Lower leg skin (tissue), 4 donors: Measurements from ENCODE around the gene PXK. TPM values are rescaled to one million over a fixed set of nuclear protein-coding genes. Genes with fewer than 3 reads are reported as not detected.
"Not testable (repeated sequence)": the region's sequence is repeated elsewhere in the genome, so short reads cannot be mapped to it uniquely, and the experiment has no call there.

Experiments
- DNase-seq, 2 donors: peaks; one replicate each; pipeline ENCODE4 v3.0.0-alpha.2; 2019; ENCODE audit warnings: low spot score in 2 of 2
- H3K4me3 ChIP-seq: fragments of 200-600 bp; sonication (generic); 2 replicates; pipeline ENCODE4 v1.5.1; 2017; ENCODE audit warnings: mild to moderate bottlenecking, low read depth; ENCODE audit not compliant: poor library complexity, severe bottlenecking
- POLR2A ChIP-seq, 2 donors: fragments of 450-650 bp; IDR thresholded peaks; one replicate each; pipeline ENCODE4 v1.6.1; 2016 to 2017; ENCODE audit warnings: antibody characterized with exemption in 2 of 2, mild to moderate bottlenecking in 1 of 2, moderate library complexity in 1 of 2
- WGBS, 2 donors: methylation state at CpG; one replicate each; pipeline ENCODE4 v1.1.5; 2018; 5-methylcytosine and 5-hydroxymethylcytosine counted together
- intact Hi-C: fragments of 100-400 bp; cut with DNase I; formaldehyde crosslinking; loops from one replicate; pipeline ENCODE4 v1.15.0; 2023; ENCODE audit warnings: low total_unique reads
- total RNA-seq, 4 donors: library from RNA; depleted of rRNA; stranded (reverse); fragments of >200 nt; gene quantifications; one replicate each; pipeline ENCODE4 v1.1.0, GENCODE V29; 2016
- TF ChIP-seq, protein P1 (sequence below), 3 donors: fragments of 450-650 bp; IDR thresholded peaks; one replicate each; pipeline ENCODE4 v1.5.1; 2016; ENCODE audit warnings: antibody characterized with exemption in 3 of 3, mild to moderate bottlenecking in 3 of 3, moderate library complexity in 2 of 3

The PXK gene
- total RNA-seq, 4 donors from 2014 or later = 19.4 to 27.7 (median 23.9) TPM

DNA sequence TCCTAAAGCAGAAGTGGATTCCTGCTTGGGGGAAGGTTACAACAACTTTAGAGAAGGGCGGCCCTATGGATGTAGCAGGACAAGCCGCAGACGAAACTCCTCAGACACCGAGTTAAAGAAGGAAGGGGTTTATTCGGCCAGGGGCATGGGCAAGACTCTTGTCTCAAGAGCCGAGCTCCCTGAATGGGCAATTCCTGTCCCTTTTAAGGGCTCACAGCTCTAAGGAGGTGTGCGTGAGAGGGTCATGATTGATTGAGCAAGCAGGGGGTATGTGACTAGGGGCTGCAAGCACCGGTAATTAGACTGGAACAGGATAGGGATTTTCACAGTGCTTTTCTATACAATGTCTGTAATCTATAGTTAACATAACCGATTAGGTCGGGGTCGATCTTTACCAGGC lies 101.8 kb downstream of the PXK start:
- 84 to 87% methylated on average over 11 of the region's 11 CpGs for WGBS, 2 donors
- intact Hi-C loops = no loop called here
- H3K4me3 ChIP-seq = no peak overlapping the region
- DNase-seq = no peak
- TF ChIP-seq, protein P1, sequence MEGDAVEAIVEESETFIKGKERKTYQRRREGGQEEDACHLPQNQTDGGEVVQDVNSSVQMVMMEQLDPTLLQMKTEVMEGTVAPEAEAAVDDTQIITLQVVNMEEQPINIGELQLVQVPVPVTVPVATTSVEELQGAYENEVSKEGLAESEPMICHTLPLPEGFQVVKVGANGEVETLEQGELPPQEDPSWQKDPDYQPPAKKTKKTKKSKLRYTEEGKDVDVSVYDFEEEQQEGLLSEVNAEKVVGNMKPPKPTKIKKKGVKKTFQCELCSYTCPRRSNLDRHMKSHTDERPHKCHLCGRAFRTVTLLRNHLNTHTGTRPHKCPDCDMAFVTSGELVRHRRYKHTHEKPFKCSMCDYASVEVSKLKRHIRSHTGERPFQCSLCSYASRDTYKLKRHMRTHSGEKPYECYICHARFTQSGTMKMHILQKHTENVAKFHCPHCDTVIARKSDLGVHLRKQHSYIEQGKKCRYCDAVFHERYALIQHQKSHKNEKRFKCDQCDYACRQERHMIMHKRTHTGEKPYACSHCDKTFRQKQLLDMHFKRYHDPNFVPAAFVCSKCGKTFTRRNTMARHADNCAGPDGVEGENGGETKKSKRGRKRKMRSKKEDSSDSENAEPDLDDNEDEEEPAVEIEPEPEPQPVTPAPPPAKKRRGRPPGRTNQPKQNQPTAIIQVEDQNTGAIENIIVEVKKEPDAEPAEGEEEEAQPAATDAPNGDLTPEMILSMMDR (IDR thresholded peaks at IDR 0.05) = no peak
- TF ChIP-seq POLR2A (IDR thresholded peaks at IDR 0.05) = no peak

DNA sequence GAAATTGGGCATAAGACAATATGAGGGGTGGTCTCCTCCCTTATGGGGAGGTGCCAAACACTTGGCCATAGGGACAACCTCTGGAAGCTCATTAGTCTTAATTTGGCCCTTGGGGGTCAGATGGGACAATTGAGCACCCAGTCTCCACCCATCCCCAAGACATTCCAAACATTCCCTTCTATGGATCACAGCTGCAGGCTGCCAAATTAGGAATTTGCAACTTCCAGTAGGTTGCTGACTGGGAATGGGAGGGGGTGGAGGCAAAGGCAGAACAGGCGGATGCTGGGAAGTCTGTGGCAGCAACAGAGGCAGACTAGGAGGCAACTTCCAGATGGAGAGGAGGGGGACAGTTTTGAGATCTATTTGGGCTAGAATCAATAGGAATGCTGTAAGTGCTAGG lies 102.3 kb downstream of the PXK start:
- intact Hi-C loops = no loop called here
- no peak for TF ChIP-seq POLR2A (IDR thresholded peaks at IDR 0.05)
- TF ChIP-seq, protein P1 (IDR thresholded peaks at IDR 0.05) = no peak
- no peak for DNase-seq
- H3K4me3 ChIP-seq = no peak overlapping the region
- WGBS, 2 donors = 31 to 57% methylated on average over 1 of the region's 1 CpG

DNA sequence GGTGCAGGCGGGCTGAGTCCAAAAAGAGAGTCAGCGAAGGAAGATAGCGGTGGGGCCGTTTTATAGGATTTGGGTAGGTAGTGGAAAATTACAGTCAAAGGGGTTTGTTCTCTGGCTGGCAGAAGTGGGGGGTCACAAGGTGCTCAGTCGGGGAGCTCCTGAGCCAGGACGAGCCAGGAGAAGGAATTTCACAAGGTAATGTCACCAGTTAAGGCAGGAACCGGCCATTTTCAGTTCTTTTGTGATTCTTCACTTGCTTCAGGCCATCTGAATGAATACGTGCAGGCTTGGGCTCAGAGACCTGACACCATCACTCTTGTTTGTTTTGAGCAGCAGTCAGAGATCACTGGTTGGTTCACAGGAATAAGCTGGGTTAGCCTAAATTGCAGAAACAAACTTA lies 104.6 kb downstream of the PXK start:
- 75% methylated on average over 8 of the region's 8 CpGs for WGBS, 2 donors
- DNase-seq, intact Hi-C loops, H3K4me3 ChIP-seq: not testable (repeated sequence)

DNA sequence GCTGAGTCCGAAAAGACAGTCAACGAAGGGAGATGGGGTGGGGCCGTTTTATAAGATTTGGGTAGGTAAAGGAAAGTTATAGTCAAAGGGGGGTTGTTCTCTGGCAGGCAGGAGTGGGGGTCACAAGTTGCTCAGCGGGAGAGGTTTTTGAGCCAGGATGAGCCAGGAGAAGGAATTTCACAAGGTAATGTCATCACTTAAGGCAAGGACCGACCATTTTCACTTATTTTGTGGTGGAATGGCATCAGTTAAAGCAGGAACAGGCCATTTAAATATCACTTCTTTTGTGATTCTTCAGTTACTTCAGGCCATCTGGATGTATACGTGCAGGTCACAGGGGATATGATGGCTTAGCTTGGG lies 108.3 kb downstream of the PXK start:
- intact Hi-C loops, H3K4me3 ChIP-seq, DNase-seq: not testable (repeated sequence)
- 78 to 84% methylated on average over 6 of the region's 6 CpGs for WGBS, 2 donors

DNA sequence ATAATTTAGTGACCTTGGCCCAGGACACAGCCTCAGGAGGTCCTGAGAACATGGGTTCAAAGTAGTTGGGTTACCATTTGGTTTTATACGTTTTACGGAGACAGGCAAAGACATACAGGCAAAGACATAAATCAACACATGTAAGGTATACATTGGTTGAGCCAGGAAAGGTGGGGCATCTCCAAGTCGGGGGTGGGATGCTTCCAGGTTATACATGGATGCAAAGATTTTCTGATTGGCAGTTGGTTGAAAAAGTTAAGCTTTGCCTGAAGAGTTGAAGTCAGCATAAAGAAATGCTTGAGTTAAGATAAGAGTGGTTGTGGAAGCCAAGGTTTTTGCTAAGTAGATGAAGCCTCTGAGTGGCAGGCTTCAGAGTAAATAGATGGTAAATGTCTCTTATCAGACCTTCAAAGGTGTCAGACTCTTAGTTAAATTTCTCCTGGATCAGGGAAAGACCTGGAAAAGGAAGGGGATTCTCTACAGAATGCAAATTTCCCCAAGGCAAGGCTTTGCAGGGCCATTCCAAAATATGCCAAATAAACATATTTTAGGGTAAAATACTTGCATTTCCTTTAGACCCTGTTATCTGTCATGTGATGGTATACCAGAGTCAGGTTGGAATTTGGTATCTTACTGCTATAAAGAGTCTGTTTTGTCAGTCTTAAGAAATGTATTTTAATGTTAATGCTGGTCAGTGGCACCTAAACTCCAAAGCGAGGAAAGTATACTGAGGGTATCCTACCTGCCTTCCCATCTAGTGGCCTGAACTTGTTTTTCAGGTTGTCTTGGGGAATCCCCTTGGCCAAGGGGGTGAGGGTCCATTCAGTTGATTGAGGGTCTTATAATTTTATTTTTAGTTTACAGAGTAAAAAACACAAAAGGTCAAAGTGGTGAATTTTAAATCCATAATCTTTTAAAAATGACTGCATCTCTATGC lies 109.1 kb downstream of the PXK start:
- intact Hi-C loops = no loop called here
- TF ChIP-seq POLR2A (IDR thresholded peaks at IDR 0.05) = no peak
- TF ChIP-seq, protein P1 (IDR thresholded peaks at IDR 0.05) = no peak
- no peak for DNase-seq
- no peak overlapping the region for H3K4me3 ChIP-seq
- 68 to 69% methylated on average over 4 of the region's 4 CpGs for WGBS, 2 donors

DNA sequence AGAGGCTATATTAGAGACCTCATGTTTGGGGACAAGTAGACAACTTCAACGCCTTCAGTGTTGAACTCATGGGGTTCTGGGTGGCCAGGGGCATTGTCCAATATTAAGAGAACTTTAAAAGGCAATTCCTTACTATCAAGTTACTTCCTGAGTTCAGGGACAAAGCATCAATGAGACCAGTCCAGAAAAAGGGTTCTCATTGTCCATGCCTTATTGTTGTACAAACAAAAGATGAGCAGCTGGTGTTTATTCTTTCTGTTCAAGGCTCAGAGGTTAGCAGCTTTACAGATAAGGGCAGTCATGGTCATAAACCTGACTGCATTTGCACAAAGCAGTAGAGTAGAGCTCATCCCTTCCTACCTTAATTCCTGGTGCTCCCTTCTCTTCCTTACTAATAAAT lies 119.5 kb downstream of the PXK start:
- intact Hi-C loops = no loop called here
- DNase-seq = no peak
- 72 to 83% methylated on average over 1 of the region's 1 CpG for WGBS, 2 donors
- no peak overlapping the region for H3K4me3 ChIP-seq
- TF ChIP-seq, protein P1 (IDR thresholded peaks at IDR 0.05) = no peak
- no peak for TF ChIP-seq POLR2A (IDR thresholded peaks at IDR 0.05)

DNA sequence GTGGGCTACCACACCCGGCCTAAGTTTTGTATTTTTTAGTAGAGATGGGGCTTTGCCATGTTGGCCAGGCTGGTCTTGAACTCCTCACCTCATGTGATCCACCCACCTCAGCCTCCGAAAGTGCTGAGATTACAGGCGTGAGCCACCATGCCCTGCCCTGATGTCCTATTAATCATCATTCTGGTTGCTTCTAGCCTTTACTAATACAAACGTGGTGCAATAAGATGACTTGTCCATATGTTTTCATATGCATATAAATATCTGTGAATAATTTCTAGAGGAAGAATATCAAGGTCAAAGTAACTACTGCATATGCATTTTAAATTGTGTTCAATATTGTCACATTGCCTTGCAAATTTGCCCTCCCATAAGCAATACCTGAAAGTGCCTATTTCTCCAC lies 126.5 kb downstream of the PXK start:
- DNase-seq = no peak
- no peak for TF ChIP-seq POLR2A (IDR thresholded peaks at IDR 0.05)
- TF ChIP-seq, protein P1 (IDR thresholded peaks at IDR 0.05) = no peak
- 75 to 81% methylated on average over 4 of the region's 4 CpGs for WGBS, 2 donors
- H3K4me3 ChIP-seq = no peak overlapping the region
- intact Hi-C loops = no loop called here
